ENCODE results near the gene NUFIP2.
"Not testable (repeated sequence)": the region's sequence is repeated elsewhere in the genome, so short reads cannot be mapped to it uniquely, and the experiment has no call there.

The NUFIP2 gene

DNA sequence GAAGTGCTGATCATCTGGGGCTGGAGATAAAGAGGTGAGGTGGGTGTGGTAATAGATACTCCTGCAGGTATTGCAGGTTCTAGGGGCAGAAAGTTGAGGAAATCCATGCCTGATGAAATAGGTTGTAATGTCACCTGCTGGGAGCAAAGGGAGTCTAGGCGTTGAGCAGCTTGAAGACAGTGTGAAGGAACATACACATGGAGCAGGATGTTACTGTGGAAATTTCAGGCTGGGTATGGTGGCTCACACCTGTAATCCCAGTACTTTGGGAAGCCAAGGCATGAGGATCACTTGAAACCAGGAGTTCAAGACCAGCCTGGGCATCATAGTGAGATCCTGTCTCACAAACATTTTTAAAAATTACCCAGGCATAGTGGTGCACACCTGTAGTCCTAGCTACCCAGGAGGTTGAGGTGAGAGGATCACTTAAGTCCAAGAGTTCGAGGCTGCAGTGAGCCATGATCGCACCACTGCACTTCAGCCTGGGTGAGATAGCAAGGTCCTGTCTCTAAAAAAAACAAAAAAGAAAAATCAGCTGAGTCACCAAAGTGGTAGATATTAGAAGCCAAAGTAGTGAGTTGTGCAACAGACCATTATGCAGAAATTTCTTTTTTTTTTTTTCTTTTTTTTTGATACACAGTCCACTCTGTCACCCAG lies 56.3 kb downstream of the NUFIP2 start:
- DNase-seq (no peak), ATAC-seq (no peak)

DNA sequence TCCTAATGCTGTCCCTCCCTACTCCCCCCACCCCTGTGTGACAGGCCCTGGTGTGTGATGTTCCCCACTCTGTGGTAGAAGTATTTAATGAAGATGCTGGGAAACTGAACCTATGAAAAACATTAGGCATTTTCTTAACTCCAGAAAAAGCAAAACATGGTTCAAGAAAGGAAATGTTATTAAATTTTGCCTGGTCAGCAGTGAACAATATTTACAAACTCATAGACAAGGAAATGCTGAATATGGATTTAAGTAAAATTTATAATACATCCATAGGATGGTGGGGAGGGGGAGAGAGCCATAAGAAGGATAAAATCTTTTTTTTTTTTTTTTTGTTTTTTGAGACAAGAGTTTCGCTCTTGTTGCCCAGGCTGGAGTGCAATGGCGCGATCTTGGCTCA lies 58.0 kb downstream of the NUFIP2 start:
- ATAC-seq (no peak), DNase-seq (no peak)

DNA sequence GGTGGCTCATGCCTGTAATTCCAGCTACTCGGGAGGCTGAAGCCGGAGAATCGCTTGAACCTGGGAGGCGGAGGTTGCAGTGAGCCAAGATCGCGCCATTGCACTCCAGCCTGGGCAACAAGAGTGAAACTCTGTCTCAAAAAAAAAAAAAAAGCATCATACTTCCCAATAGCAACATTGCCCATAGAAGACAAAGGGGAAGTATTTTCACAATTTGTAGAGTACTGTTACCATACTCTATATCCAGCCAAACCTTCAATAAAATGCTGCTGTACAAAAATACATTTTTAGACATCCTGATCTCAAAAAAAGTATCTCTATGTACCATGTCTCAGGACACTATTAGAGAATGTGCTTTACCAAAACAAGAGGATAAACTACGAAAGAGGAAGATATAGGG lies 59.0 kb downstream of the NUFIP2 start:
- DNase-seq, ATAC-seq: not testable (repeated sequence)

DNA sequence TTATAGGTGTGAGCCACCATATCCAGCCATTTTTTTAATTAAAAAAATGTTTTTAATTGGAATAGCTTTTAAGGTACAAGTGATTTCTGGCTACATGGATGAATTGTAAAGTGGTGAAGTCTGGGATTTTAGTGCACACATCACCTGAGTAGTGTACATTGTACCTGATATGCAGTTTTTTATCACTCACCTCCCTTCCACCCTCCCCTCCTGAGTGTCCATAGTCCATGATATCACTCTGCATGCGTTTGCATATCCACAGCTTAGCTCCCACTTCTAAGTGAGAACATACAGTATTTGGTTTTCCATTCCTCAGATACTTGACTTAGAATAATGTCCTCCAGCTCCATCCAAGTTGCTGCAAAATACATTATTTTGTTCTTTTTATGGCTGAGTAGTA lies 60.6 kb downstream of the NUFIP2 start:
- DNase-seq (no peak), ATAC-seq (no peak)

DNA sequence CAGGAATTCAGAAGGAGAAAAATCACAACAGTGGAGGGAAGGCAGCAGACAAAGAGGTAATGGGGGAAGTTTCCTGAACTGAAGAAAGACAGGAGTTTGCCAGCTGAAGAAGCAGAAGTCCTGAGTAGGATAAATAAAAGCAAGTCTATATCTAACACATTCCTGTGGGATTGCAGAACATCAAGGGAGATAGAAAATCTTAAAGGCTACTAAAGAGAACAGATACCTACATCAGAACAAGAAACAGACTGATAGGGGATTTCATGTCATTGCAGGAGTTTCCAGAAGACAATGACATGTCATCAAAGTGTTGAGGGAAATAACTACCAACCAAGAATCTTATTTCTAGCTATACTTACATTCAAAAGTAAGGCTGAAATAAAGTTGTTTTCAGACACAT lies 68.6 kb downstream of the NUFIP2 start:
- no peak for ATAC-seq
- DNase-seq: no peak

DNA sequence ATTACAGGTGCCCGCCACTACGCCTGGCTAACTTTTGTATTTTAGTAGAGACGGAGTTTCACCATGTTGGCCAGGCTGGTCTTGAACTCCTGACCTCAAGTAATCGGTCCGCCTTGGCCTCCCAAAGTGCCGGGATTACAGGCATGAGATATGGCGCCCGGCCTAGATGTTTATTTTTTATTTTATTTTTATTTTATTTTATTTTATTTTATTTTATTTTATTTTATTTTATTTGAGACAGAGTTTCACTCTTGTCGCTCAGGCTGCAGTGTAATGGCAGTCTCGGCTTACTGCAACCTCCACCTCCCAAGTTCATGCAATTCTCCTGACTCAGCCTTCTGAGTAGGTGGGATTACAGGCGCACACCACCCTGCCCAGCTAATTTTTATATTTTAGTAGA lies 72.6 kb downstream of the NUFIP2 start:
- not testable (repeated sequence) for ATAC-seq, DNase-seq

DNA sequence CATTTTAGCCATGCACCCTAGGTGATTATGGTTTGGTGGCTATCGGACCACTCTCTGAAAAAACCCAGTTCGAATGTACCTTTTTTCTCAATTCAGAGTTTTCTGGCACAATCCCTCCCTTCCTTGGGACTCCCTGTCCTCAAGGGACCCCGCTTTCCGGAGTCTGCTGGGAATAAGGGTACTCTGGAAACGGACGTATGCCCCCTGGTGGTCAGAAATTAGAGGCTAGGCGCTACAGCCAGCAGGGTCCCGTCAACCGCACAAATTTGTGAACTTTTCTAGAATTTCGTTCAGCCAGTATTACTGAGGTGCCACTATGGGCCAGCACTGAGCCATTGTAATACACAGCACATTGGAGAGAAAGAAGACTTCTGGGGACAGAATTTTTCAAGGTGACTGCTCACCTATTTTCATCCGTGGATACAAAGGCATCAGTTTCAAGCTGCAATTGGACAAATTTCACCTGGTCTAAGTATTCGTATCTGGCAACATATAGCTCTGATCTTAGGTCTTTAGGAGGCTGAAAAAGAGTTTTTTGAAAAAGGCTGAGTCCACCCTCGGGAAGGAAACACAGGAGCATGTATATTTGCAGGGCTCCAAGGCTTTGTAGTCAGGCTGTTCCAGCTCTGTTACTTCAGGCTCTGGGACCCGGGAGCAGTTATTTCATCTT lies 74.4 kb downstream of the NUFIP2 start:
- DNase-seq: peak; percentile 81
- ATAC-seq: peak; percentile 95

DNA sequence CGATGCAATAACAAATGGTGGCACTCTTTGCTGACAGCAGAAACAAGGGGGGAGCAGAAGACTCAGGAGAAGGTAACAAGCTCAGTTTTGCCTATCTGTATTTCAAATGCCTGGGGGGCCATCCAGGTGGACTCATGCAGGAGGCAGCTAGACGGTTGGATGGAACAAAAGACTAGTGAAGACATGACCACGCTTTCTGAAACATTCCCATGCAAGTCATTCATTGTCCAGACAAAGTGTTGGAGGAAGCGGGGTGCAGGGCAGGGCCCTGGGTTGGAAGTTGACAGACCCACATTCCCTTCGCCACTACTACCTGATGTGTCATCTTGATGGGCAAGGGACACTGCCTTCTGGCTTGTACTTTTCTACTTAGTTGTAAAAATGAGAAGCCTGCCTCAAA lies 77.1 kb downstream of the NUFIP2 start:
- ATAC-seq (no peak), DNase-seq (no peak)

DNA sequence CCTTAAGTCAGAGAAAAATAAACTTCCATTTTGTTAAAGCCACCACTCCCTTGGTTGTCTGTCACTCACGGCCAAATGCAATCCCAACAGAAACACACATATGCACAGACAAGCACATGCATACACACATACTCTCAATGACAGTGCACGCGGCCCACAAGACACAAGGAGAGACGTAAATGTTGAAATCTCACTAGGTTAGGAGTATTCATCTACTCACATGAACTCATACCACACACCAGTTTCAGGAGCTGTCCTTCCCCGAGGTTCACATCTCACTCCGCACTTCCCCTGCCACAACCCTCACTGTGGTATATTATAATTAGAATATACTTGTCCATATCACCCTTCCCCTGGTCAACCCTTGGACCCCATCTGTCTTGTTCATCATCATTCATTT lies 77.8 kb downstream of the NUFIP2 start:
- ATAC-seq (no peak), DNase-seq (no peak)

DNA sequence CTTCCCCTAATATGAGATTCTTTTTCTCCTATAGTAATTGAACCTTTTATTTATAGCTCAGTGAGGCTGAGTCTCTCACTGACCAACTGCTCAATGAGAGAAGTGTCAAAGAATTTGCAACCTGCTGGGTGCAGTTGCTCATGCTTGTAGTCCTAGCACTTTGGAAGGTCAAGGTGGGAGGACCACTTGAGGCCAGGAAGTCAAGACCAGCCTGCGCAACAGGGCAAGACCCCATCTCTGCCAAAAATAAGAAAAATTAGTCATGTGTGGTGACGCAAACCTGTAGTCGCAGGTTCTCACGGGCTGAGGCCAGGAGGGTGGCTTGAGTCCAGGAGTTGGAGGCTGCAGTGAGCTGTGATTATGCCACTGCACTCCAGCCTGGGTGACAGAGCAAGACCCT lies 78.2 kb downstream of the NUFIP2 start:
- DNase-seq: no peak
- ATAC-seq: no peak

DNA sequence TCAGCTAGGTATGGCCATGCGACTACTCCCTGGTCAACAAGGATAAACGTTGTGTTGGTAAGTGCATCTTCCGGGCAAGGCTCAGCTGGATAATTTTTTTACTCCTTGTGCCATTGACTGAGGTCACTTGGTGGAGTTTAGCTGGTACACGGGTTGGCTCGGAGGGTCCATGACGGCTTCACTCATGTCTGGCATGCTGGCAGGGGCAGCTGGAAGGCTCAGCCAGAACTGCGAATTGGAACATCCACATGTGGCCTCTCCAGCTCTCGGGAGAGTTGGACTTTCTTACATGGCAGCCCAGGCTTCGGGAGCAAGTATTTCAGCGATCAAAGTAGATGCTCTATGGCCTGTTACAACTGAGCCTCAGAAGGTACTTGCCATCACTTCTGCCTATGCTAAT lies 78.8 kb downstream of the NUFIP2 start:
- DNase-seq: no peak
- ATAC-seq: no peak

DNA sequence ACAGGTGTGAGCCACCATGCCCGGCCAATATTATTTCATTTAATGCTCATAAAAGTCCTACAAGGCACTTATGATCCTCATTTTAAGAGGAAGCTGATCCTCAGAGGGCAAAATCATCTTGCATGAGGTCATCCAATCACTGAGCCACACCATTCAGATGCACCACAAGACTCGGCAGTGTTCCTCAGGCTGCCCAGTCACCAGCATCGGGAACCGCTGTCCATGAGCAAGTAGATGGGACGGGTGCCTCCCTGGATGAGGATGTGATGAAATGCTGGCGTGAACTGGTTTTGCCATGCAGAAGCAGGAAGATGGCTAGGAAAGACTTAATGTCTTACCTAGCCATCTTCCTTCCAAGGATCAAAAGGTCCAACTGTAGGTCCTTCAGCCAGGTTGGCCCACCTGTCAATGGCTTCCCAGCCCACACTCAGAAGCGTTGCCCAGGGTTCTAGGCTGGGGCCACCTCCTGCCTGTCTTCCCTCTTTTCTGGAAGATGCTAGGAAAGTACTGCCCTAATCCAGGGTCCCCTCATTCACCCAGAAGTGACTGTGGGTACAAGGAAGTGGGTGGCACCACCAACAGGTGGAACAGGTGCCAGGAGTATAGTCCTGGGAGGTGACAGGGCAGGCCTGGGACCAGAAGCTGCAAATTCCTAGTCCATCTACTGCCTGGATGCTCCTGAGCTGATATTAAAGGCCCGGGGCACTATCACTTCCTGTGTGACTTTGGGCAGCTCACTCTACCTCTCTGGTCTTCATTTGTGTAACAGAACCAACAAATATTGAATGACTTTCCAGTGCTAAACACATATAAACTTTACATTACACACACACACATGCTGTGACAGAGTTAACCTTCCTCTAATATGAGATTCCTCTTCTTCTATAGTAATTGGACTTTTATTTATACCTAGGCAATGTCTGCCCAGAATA lies 79.5 kb downstream of the NUFIP2 start:
- ATAC-seq: no peak

DNA sequence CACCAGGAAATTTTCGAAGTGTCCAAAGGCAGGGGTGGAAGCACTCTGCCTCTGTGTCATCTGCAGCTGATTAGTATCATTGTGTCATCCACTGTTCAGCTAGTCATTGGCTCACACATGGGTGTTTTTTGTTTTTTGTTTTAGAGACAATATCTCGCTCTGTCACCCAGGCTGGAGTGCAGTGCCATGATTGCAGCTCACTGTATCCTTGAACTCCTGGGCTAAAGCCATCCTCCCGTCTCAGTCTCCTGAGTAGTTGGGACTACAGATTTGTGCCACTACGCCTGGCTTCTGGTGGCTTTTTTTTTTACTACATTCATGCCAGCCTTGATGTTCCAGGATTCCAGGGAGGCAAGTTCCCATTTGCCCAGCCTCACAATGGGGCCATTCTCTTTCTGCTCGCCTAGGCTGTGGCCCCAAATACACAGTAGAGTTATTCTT lies 81.2 kb downstream of the NUFIP2 start:
- DNase-seq: no peak
- no peak for ATAC-seq

More for the DNA sequence above, 79.5 kb downstream of the NUFIP2 start:
- DNase-seq: no peak

DNA sequence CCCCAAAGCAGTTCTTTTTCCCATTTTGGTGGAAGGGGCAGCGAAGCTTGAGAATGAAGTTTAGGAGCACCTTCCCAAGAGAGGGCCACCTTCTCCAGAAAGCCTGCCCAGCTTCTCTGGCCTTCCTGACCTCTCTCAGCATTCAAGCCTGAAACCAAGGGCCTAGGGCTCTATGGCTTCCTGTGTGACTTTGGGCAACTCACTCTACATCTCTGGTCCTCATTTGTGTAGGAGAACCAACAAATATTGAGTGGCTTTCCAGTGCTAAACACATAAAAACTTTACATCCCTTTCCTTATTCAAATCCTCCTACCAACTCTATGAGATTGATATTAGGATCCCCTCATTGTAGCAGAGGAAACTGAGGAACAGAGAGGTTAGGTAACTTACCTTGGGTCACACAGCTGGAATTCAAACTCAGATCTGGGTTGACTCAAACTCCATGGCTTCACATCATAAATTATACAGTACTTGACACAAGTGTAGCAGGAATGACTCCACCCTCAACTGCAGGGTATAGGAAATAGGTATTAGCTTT lies 81.8 kb downstream of the NUFIP2 start:
- no peak for ATAC-seq
- DNase-seq: no peak

DNA sequence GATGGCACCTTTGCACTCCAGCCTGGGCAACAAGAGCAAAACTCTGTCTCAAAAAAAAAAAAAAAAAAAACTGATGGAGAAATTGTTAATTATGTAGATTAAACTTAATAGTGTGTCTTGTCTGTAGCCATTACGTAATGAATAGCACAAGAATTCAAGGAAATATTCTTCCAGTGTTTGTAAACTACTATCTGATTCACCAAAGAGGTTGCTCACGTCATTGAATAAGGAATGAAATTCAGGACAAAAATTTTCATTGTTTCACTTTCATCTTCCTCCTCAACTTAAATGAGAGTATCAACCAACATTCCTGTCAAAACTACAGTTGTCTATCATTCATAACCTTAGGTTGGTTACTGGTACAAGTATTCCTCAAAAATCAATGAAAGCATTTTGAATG lies 83.1 kb downstream of the NUFIP2 start:
- no peak for ATAC-seq
- no peak for DNase-seq

DNA sequence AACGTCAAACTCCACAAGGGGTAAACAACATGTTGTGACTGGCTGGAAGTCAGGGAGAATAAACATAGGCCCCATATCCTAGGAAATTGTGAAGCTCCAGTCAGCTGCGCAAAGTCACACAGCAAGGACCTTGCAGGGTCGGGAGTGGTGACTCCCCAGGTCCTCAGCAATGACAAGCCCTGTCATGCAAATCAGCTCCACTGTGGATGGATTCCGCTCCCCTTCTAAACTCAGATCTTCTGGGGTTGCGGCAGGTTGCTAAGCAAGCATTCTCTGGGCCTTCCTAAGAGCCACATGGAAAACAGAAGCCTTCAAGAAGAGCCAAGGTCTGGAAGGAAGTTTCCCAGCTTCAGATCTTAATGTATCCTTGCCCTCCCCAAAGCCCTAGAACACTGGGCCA lies 84.9 kb downstream of the NUFIP2 start:
- no peak for ATAC-seq

DNA sequence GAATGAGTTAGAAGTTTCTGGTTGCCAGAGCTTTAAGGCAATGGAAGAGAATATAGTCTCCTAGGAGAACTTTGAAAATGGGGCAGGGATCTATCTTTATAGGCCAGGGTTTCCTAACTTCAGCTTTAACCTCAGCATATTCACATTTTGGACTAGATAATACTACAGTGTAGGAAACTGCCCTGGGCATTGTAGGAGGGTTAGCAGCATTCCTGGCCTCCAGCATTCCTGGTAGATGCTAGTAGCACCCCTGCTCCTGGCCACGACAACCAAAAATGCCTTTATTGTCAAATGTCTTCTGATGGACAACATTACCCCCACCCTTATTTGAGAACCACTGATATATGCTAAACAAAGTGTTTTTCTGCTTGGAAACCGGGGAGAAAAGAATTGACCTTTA lies 86.0 kb downstream of the NUFIP2 start:
- ATAC-seq (no peak), DNase-seq (no peak)

More for the DNA sequence above, 84.9 kb downstream of the NUFIP2 start:
- no peak for DNase-seq
